K562 (cell line): ENCODE results near the gene ATP5F1D. TPM values are rescaled to one million over a fixed set of nuclear protein-coding genes. Genes with fewer than 3 reads are reported as not detected.

ENCODE experiments used
- ATF6 ChIP-seq: sonication (generic); formaldehyde crosslinking; IDR thresholded peaks from 2 replicates; pipeline ENCODE4 v1.4.0; 2020; ENCODE audit warnings: mild to moderate bottlenecking, missing genetic modification reagents
- CBX5 ChIP-seq: IDR thresholded peaks from 2 replicates; pipeline ENCODE4 v1.6.1; 2014; ENCODE audit warnings: low read depth, borderline replicate concordance
- ESRRA ChIP-seq: fragments of 450-650 bp; IDR thresholded peaks from 2 replicates; pipeline ENCODE4 v1.6.1; 2014; ENCODE audit warnings: low read depth, mild to moderate bottlenecking, moderate library complexity, borderline replicate concordance
- GMEB1 ChIP-seq: fragments of 250-450 bp; sonication (Bioruptor Pico); IDR thresholded peaks from 2 replicates; pipeline ENCODE4 v1.4.0; 2020; ENCODE audit warnings: mild to moderate bottlenecking
- MTA1 ChIP-seq: fragments of 450-650 bp; IDR thresholded peaks from 2 replicates; pipeline ENCODE4 v1.6.1; 2017; ENCODE audit warnings: borderline replicate concordance
- MXI1 ChIP-seq: IDR thresholded peaks from 2 replicates; pipeline ENCODE4 v1.6.1; 2011; ENCODE audit warnings: low read depth, mild to moderate bottlenecking, improper control_type of control experiment, low read length
- RUNX1 ChIP-seq: sonication (generic); IDR thresholded peaks from 2 replicates; pipeline ENCODE4 v1.6.1; 2016; ENCODE audit warnings: antibody characterized with exemption, low read depth
- ZNF316 ChIP-seq: fragments of 450-650 bp; IDR thresholded peaks from 2 replicates; pipeline ENCODE4 v1.6.1; 2016
- ZNF766 ChIP-seq: fragments of 200-800 bp; sonication (Bioruptor generic); conservative IDR thresholded peaks from 2 replicates; pipeline ENCODE4 v1.6.1; 2016; ENCODE audit warnings: missing genetic modification characterization, missing compliant biosample characterization
- polyA plus RNA-seq, 8 experiments: library from polyadenylated mRNA; depleted of rRNA in 4 of 8; stranded (reverse) in 5 of 8; unstranded in 3 of 8; fragments of >200 nt; fragmentation: Nextera tagmentation in 2 of 8; fragmentation: Illumina TruSeq in 1 of 8; extraction: Ambion mirVana in 2 of 8; extraction: Trizol in 1 of 8; gene quantifications; 2 replicates each; pipeline versions ENCODE4 v1.2.1 to v1.2.3, GENCODE V29; 2011 to 2014; ENCODE audit warnings: inconsistent platforms in 1 of 8, missing spikeins in 1 of 8
- total RNA-seq, 7 experiments: library from RNA; depleted of rRNA in 6 of 7; stranded (reverse); fragments of >200 nt in 6 of 7; fragmentation: Illumina TruSeq in 2 of 7; extraction: Trizol in 2 of 7; gene quantifications; 2 replicates each; pipeline versions ENCODE4 v1.2.1 to v1.2.3, GENCODE V29; 2011 to 2021; ENCODE audit warnings: low replicate concordance in 1 of 7
- TF ChIP-seq, protein P1 (sequence below): fragments of 450-650 bp; IDR thresholded peaks from 2 replicates; pipeline ENCODE4 v1.6.1; 2016; ENCODE audit warnings: antibody characterized with exemption
- TF ChIP-seq, protein P2 (sequence below): fragments of 200-600 bp; sonication (generic); IDR thresholded peaks from one replicate; pipeline ENCODE4 v1.6.1; 2012; ENCODE audit warnings: mild to moderate bottlenecking, low read depth, low read length, inconsistent platforms

Gene ATP5F1D
- total and polyA plus RNA-seq, 9 of the 15 experiments (the other 6 are each of a cell fraction or from before 2014, with no cell fraction given), result 3.9 to 409 (median 36.8) TPM

- TF ChIP-seq GMEB1 (CRISPR knock-in tag) (peak; percentile 99), MXI1 (peak; percentile 47), ATF6 (CRISPR knock-in tag) (no peak), CBX5 (no peak), ZNF316 (no peak), ESRRA (peak; percentile 86), ZNF766 (CRISPR knock-in tag) (peak; percentile 87), RUNX1 (no peak), MTA1 (peak; percentile 89)
- TF ChIP-seq, protein P1, sequence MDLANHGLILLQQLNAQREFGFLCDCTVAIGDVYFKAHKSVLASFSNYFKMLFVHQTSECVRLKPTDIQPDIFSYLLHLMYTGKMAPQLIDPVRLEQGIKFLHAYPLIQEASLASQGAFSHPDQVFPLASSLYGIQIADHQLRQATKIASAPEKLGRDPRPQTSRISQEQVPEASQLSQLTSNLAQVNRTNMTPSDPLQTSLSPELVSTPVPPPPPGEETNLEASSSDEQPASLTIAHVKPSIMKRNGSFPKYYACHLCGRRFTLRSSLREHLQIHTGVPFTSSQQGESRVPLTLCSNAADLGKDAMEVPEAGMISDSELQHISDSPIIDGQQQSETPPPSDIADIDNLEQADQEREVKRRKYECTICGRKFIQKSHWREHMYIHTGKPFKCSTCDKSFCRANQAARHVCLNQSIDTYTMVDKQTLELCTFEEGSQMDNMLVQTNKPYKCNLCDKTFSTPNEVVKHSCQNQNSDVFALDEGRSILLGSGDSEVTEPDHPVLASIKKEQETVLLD, result peak; percentile 95
- TF ChIP-seq, protein P2, sequence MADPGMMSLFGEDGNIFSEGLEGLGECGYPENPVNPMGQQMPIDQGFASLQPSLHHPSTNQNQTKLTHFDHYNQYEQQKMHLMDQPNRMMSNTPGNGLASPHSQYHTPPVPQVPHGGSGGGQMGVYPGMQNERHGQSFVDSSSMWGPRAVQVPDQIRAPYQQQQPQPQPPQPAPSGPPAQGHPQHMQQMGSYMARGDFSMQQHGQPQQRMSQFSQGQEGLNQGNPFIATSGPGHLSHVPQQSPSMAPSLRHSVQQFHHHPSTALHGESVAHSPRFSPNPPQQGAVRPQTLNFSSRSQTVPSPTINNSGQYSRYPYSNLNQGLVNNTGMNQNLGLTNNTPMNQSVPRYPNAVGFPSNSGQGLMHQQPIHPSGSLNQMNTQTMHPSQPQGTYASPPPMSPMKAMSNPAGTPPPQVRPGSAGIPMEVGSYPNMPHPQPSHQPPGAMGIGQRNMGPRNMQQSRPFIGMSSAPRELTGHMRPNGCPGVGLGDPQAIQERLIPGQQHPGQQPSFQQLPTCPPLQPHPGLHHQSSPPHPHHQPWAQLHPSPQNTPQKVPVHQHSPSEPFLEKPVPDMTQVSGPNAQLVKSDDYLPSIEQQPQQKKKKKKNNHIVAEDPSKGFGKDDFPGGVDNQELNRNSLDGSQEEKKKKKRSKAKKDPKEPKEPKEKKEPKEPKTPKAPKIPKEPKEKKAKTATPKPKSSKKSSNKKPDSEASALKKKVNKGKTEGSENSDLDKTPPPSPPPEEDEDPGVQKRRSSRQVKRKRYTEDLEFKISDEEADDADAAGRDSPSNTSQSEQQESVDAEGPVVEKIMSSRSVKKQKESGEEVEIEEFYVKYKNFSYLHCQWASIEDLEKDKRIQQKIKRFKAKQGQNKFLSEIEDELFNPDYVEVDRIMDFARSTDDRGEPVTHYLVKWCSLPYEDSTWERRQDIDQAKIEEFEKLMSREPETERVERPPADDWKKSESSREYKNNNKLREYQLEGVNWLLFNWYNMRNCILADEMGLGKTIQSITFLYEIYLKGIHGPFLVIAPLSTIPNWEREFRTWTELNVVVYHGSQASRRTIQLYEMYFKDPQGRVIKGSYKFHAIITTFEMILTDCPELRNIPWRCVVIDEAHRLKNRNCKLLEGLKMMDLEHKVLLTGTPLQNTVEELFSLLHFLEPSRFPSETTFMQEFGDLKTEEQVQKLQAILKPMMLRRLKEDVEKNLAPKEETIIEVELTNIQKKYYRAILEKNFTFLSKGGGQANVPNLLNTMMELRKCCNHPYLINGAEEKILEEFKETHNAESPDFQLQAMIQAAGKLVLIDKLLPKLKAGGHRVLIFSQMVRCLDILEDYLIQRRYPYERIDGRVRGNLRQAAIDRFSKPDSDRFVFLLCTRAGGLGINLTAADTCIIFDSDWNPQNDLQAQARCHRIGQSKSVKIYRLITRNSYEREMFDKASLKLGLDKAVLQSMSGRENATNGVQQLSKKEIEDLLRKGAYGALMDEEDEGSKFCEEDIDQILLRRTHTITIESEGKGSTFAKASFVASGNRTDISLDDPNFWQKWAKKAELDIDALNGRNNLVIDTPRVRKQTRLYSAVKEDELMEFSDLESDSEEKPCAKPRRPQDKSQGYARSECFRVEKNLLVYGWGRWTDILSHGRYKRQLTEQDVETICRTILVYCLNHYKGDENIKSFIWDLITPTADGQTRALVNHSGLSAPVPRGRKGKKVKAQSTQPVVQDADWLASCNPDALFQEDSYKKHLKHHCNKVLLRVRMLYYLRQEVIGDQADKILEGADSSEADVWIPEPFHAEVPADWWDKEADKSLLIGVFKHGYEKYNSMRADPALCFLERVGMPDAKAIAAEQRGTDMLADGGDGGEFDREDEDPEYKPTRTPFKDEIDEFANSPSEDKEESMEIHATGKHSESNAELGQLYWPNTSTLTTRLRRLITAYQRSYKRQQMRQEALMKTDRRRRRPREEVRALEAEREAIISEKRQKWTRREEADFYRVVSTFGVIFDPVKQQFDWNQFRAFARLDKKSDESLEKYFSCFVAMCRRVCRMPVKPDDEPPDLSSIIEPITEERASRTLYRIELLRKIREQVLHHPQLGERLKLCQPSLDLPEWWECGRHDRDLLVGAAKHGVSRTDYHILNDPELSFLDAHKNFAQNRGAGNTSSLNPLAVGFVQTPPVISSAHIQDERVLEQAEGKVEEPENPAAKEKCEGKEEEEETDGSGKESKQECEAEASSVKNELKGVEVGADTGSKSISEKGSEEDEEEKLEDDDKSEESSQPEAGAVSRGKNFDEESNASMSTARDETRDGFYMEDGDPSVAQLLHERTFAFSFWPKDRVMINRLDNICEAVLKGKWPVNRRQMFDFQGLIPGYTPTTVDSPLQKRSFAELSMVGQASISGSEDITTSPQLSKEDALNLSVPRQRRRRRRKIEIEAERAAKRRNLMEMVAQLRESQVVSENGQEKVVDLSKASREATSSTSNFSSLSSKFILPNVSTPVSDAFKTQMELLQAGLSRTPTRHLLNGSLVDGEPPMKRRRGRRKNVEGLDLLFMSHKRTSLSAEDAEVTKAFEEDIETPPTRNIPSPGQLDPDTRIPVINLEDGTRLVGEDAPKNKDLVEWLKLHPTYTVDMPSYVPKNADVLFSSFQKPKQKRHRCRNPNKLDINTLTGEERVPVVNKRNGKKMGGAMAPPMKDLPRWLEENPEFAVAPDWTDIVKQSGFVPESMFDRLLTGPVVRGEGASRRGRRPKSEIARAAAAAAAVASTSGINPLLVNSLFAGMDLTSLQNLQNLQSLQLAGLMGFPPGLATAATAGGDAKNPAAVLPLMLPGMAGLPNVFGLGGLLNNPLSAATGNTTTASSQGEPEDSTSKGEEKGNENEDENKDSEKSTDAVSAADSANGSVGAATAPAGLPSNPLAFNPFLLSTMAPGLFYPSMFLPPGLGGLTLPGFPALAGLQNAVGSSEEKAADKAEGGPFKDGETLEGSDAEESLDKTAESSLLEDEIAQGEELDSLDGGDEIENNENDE, result no peak
Observed at GRCh38 chr19:1241417-1242095, at the start of gene ATP5F1D (continued).
